HEK293 (cell line): ENCODE results near the gene OR4Q2.

Experiments
- CTCF ChIA-PET: fragments of 350-600 bp; formaldehyde crosslinking; extraction: SDS; loops from one replicate; lab custom pipeline; 2021; ENCODE audit warnings: antibody characterized with exemption; lab: Yijun Ruan, JAX
- POLR2A ChIA-PET: fragments of 300-600 bp; formaldehyde crosslinking; extraction: SDS; loops from one replicate; lab custom pipeline; 2020; ENCODE audit warnings: antibody characterized with exemption, inconsistent platforms; lab: Yijun Ruan, JAX
- H3K27ac ChIP-seq: fragments of 200-500 bp; sonication (Bioruptor generic); 2 replicates; pipeline ENCODE4 v1.5.1; 2014; ENCODE audit warnings: low read depth, low read length, control low read depth, inconsistent platforms; ENCODE audit errors: extremely low read depth
- H3K36me3 ChIP-seq, 2 experiments: fragments of 200-500 bp in 1 of 2; sonication (Bioruptor generic) in 1 of 2; 1 replicate in 1 of 2; 2 replicates in 1 of 2; pipeline ENCODE4 v1.5.1; 2014 to 2017; ENCODE audit warnings: inconsistent platforms in 2 of 2, low read length in 2 of 2; ENCODE audit not compliant: control insufficient read depth in 2 of 2, insufficient read depth in 1 of 2
- H3K4me1 ChIP-seq: fragments of 200-500 bp; sonication (Bioruptor generic); 2 replicates; pipeline ENCODE4 v1.5.1; 2014; ENCODE audit warnings: mild to moderate bottlenecking, low read length, inconsistent platforms; ENCODE audit not compliant: control insufficient read depth, insufficient read depth
- H3K4me3 ChIP-seq: 2 replicates; pipeline ENCODE4 v1.5.1; 2011; ENCODE audit warnings: low read depth, mild to moderate bottlenecking, control low read depth, low read length, moderate library complexity
- H3K9me3 ChIP-seq: fragments of 200-500 bp; sonication (Bioruptor generic); 2 replicates; pipeline ENCODE4 v1.5.1; 2014; ENCODE audit warnings: low read depth, low read length, inconsistent platforms; ENCODE audit not compliant: control insufficient read depth, insufficient read depth
- HOXA7 ChIP-seq: sonication (generic); formaldehyde crosslinking; IDR thresholded peaks from 2 replicates; pipeline ENCODE4 v1.8.1; 2022; ENCODE audit warnings: missing genetic modification reagents, borderline replicate concordance
- PATZ1 ChIP-seq: fragments of 450-650 bp; formaldehyde crosslinking; IDR thresholded peaks from 2 replicates; pipeline ENCODE4 v1.5.1; 2016; ENCODE audit warnings: missing biosample characterization, missing genetic modification characterization
- ZBTB49 ChIP-seq: fragments of 450-650 bp; formaldehyde crosslinking; IDR thresholded peaks from 2 replicates; pipeline ENCODE4 v1.5.1; 2016; ENCODE audit warnings: missing biosample characterization, missing genetic modification characterization, low read depth
- ZBTB8A ChIP-seq: fragments of 450-650 bp; formaldehyde crosslinking; IDR thresholded peaks from 2 replicates; pipeline ENCODE4 v1.5.1; 2016; ENCODE audit warnings: missing biosample characterization, missing genetic modification characterization
- ZNF214 ChIP-seq: fragments of 450-650 bp; formaldehyde crosslinking; IDR thresholded peaks from 2 replicates; pipeline ENCODE4 v1.5.1; 2017; ENCODE audit warnings: missing biosample characterization, mild to moderate bottlenecking, missing genetic modification characterization, borderline replicate concordance
- ZNF561 ChIP-seq: fragments of 450-650 bp; IDR thresholded peaks from 2 replicates; pipeline ENCODE4 v1.5.1; 2018; ENCODE audit warnings: missing biosample characterization, missing genetic modification characterization, borderline replicate concordance
- ZNF600 ChIP-seq: fragments of 450-650 bp; formaldehyde crosslinking; IDR thresholded peaks from 2 replicates; pipeline ENCODE4 v1.5.1; 2016; ENCODE audit warnings: missing biosample characterization, missing genetic modification characterization
- ZNF629 ChIP-seq: fragments of 450-650 bp; formaldehyde crosslinking; IDR thresholded peaks from 2 replicates; pipeline ENCODE4 v1.5.1; 2017; ENCODE audit warnings: missing biosample characterization, missing genetic modification characterization
- ZNF791 ChIP-seq: fragments of 450-650 bp; formaldehyde crosslinking; IDR thresholded peaks from 2 replicates; pipeline ENCODE4 v1.5.1; 2016; ENCODE audit warnings: missing biosample characterization, missing genetic modification characterization
- TF ChIP-seq, protein P1 (sequence below): fragments of 450-650 bp; formaldehyde crosslinking; IDR thresholded peaks from 2 replicates; pipeline ENCODE4; 2016; ENCODE audit warnings: missing biosample characterization, missing genetic modification characterization
- TF ChIP-seq, protein P2 (sequence below): fragments of 450-650 bp; formaldehyde crosslinking; IDR thresholded peaks from 2 replicates; pipeline ENCODE4 v1.5.1; 2016; ENCODE audit warnings: missing biosample characterization, missing genetic modification characterization, borderline replicate concordance

OR4Q2 gene

DNA sequence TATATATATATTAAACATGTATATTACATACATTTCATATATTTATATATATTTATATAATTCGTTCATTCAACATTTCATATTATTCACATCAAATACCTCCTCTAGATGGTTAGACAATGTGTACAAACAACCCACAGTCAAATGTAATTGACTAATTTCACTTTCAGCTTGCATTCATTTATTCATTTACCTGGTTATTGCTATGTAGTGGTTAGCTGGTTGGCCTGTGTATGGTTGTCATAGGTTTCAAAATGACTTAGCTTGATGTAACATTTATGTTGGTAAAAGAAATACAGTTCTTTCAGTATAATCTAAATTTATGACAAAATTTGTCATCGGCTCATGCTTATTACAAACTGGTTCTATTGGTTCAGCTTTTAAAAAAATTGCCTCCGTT, 33.5 kb downstream of the OR4Q2 start:
- POLR2A ChIA-PET = no interaction called here
- H3K4me1 ChIP-seq = no peaks in the 10 kb centered on the region
- H3K4me3 ChIP-seq = no peak overlapping the region
- H3K36me3 ChIP-seq = no peaks in the 10 kb centered on the region
- no peaks in the 10 kb centered on the region for H3K9me3 ChIP-seq
- no peak overlapping the region for H3K27ac ChIP-seq
- TF ChIP-seq HOXA7 (CRISPR knock-in tag) (no peak), PATZ1 (no peak), ZNF791 (tag by site-specific recombination) (no peak), ZBTB8A (tag by site-specific recombination) (no peak), ZNF214 (tag by site-specific recombination) (no peak)
- TF ChIP-seq, protein P1, sequence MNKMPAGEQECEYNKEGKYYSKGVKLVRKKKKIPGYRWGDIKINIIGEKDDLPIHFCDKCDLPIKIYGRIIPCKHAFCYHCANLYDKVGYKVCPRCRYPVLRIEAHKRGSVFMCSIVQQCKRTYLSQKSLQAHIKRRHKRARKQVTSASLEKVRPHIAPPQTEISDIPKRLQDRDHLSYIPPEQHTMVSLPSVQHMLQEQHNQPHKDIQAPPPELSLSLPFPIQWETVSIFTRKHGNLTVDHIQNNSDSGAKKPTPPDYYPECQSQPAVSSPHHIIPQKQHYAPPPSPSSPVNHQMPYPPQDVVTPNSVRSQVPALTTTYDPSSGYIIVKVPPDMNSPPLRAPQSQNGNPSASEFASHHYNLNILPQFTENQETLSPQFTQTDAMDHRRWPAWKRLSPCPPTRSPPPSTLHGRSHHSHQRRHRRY = no peak
- TF ChIP-seq, protein P2, sequence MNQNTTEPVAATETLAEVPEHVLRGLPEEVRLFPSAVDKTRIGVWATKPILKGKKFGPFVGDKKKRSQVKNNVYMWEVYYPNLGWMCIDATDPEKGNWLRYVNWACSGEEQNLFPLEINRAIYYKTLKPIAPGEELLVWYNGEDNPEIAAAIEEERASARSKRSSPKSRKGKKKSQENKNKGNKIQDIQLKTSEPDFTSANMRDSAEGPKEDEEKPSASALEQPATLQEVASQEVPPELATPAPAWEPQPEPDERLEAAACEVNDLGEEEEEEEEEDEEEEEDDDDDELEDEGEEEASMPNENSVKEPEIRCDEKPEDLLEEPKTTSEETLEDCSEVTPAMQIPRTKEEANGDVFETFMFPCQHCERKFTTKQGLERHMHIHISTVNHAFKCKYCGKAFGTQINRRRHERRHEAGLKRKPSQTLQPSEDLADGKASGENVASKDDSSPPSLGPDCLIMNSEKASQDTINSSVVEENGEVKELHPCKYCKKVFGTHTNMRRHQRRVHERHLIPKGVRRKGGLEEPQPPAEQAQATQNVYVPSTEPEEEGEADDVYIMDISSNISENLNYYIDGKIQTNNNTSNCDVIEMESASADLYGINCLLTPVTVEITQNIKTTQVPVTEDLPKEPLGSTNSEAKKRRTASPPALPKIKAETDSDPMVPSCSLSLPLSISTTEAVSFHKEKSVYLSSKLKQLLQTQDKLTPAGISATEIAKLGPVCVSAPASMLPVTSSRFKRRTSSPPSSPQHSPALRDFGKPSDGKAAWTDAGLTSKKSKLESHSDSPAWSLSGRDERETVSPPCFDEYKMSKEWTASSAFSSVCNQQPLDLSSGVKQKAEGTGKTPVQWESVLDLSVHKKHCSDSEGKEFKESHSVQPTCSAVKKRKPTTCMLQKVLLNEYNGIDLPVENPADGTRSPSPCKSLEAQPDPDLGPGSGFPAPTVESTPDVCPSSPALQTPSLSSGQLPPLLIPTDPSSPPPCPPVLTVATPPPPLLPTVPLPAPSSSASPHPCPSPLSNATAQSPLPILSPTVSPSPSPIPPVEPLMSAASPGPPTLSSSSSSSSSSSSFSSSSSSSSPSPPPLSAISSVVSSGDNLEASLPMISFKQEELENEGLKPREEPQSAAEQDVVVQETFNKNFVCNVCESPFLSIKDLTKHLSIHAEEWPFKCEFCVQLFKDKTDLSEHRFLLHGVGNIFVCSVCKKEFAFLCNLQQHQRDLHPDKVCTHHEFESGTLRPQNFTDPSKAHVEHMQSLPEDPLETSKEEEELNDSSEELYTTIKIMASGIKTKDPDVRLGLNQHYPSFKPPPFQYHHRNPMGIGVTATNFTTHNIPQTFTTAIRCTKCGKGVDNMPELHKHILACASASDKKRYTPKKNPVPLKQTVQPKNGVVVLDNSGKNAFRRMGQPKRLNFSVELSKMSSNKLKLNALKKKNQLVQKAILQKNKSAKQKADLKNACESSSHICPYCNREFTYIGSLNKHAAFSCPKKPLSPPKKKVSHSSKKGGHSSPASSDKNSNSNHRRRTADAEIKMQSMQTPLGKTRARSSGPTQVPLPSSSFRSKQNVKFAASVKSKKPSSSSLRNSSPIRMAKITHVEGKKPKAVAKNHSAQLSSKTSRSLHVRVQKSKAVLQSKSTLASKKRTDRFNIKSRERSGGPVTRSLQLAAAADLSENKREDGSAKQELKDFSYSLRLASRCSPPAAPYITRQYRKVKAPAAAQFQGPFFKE (tag by site-specific recombination) = no peak
- CTCF ChIA-PET = no interaction called here

GRCh38 chr14:20035938-20036337, 34.0 kb downstream of the OR4Q2 start, which contains the start of gene OR4K13:
OR4K13 (minus strand) TSS chr14:20036038; CDS start chr14:20034758, 1,280 bp downstream.
- Histone ChIP-seq H3K4me3 (no peak within 1 kb of the TSS), H3K36me3 (no peaks in the 10 kb centered on the region), H3K4me1 (no peaks in the 10 kb centered on the region), H3K9me3 (no peaks in the 10 kb centered on the region), H3K27ac (no peak within 1 kb of the TSS)
- TF ChIP-seq ZNF600 (tag by site-specific recombination) = no peak
- TF ChIP-seq ZNF561 (tag by site-specific recombination) = no peak
- no peak for TF ChIP-seq ZNF629 (tag by site-specific recombination)
- no peak for TF ChIP-seq ZBTB49
- CTCF ChIA-PET = no interaction called here
- POLR2A ChIA-PET = no interaction called here
